ENCODE measurements around the gene CSN1S1.
"Not testable (repeated sequence)": the region's sequence is repeated elsewhere in the genome, so short reads cannot be mapped to it uniquely, and the experiment has no call there.

The CSN1S1 gene, protein sequence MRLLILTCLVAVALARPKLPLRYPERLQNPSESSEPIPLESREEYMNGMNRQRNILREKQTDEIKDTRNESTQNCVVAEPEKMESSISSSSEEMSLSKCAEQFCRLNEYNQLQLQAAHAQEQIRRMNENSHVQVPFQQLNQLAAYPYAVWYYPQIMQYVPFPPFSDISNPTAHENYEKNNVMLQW

DNA sequence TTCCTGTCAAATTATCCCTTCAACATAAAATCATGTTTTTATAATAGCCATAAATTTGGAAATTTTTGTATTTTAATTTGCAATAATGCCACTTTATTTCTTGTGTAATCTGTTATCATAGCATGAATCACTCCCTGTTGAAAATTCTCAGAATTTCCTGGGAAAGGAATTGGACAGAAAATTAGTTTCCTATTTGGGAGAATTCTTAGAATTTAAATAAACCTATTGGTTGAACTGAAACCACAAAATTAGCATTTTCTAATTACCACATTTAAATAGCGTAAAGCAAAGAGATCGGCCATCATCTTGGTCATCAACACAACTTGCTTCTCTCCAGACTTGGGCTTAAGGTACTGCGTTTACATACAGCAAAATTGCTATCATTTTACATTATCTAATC is at the start of gene CSN1S1:
Gene CSN1S1 (plus strand): TSS at position 301 of the 400 bp plus-strand sequence. CDS start 1,488 bp downstream, outside the sequence.
- DNase-seq (ENCODE audit: low spot score) = no peak

DNA sequence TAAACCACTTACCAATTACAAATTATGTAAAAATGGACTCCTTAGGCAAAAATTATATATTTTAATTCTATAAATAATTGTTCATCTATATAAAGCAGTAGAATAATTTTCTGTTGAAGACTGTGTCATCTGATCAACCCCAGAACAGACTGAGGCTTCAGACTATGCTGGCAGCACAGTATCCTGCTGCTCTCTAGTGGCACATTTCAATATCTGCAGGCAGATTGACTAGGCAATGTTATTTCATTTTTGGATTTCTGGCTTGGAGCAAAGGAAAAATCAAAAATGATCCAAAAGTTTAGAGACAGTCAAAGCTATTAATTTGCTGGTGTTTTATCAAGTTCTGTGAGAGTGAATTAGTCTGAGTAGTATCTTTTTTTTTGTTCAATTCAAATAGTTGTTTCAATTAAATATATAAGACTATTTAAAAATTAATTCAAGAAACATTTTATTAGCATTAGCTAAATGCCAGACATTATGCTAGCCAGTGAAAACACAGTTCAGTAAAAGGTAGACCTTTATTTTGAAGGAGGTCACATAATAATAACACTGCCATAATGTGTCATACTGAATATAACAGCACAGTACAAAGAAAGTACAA is 49.6 kb upstream of the CSN1S1 start:
- peak; percentile 56 for DNase-seq (ENCODE audit: low spot score)

DNA sequence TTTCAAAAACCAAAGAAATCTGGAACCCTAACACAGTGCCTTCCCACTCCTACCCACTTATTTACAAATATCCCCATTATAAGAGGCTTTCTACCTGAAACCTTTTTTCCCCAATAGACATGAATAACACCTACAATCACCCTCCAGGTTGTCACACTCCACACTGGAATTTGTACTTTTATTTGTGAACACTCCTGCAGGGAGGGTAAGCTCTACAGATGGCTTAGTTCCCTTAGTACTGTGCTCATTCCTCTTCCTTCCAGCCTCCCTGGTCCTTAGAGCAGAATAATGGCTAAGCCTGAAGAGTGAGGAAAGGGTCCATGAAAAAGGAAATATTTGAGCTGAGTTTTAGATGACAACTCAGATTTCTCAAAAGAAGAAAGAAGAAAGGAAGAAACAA is 48.7 kb upstream of the CSN1S1 start:
- DNase-seq (ENCODE audit: low spot score) = no peak

DNA sequence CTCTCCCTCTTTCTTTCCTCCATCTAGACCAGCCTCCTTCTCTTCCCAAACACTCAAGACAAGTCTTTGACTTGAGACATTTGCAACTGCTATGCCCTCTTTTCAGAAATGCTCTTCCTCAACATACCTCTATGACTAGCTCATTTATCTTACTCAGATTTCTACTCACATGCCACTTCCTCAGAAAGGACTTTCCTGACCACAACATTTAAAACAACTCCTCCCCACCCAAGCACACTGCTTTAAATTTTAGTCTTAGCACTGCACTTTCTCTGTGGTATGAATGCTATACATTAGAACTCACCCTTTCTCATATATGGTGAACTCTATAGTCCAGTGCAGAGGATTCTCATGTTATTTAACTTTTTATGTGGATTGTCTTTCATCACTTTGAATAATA is 42.5 kb upstream of the CSN1S1 start:
- no peak for DNase-seq (ENCODE audit: low spot score)

DNA sequence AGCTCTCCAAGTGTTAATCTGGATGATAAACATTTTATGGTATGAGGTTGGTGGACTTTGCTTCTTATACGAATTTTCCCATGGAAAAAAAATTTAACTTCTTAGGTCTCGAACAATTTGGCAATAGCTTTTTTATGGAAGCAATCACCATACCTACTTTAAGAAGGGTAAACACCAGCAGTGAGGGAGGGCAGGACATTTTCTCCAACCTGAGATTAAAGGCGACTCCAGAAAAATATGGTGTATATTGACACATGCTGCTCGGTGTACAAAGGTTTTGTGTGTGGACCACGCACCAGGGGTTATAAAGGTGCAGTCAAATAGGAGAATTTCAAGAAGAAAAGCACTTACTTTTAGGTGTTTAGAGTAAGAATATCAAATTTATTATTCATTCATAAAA is 36.7 kb upstream of the CSN1S1 start:
- no peak for DNase-seq (ENCODE audit: low spot score)

DNA sequence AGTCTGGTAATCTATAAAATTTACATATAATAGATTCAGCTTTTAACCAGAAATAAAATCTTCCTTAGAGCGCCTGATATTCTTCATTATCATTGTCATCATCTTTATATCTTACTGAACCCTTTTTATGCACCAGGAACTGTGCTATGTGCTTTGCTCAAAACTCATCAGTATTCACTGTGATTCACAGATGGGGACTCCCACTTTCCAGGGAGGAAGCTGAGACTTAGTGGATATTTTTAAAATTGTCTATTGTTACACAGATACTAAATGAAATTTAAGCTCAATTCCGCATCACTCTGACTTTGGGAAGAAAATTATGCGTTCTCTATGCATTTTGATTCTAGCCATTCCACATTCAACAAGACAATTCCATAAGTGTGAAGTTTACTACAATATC is 36.1 kb upstream of the CSN1S1 start:
- DNase-seq (ENCODE audit: low spot score) = no peak

DNA sequence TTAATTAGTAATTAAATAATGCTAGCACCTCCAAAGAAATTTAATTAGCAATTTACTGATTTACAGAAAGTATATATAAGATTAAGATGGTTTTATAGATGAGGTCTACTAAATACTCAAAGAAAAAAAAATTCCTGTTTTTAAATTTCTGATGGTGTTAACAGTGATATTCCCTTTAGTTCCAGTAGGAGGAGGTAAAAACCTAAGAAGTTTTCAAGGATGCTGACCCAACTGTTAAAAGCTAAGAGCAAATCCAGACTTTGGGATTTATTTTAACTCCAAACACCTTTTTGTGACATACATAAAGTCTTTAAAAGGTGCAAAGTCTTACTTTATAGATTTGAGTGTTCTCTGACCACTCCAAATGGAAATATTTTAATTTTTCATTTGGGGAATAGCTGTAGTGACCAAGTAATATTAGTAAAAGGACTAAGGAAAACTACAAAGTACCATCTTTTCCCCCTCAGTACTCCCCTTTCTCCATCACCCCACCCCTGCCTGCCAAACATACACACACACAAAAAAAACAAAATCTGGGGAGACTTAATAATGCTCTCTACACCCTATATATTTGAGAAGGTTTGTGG is 34.2 kb upstream of the CSN1S1 start:
- DNase-seq (ENCODE audit: low spot score) = peak; percentile 24

DNA sequence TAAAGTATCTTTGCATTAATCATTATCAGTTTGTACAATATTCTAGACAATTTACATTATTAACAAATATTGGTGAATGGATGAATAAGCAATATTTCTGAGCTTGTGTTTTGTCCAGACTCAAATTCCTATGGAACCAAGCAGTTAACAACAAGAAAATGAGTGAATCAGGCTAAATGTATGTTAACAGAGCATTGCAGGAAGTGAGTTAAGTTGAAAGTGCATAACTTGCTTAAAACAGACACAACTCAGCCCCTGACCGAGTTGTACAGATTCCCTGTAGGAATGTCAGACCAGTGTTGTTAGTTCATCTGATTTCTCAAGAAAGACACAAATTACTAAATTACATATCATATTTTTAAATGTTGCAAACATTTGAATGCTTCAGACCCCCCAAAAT is 23.7 kb upstream of the CSN1S1 start:
- no peak for DNase-seq (ENCODE audit: low spot score)

DNA sequence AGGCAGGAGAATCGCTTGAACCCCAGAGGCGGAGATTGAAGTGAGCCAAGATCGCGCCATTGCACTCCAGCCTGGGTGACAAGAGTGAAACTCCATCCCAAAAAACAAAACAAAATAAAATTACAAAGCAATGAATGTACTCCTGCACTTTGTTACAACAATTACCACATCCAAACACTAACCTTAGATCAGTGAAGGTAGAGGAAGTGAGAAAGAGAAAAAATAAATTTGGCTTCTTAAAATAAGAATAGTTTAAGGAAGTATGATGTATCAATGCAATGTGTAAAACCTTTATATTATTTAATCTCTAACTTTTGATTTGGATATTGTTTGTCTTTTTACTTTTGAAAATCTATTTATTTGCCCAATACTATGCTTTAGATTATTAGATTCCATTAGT is 21.7 kb upstream of the CSN1S1 start:
- no peak for DNase-seq (ENCODE audit: low spot score)

DNA sequence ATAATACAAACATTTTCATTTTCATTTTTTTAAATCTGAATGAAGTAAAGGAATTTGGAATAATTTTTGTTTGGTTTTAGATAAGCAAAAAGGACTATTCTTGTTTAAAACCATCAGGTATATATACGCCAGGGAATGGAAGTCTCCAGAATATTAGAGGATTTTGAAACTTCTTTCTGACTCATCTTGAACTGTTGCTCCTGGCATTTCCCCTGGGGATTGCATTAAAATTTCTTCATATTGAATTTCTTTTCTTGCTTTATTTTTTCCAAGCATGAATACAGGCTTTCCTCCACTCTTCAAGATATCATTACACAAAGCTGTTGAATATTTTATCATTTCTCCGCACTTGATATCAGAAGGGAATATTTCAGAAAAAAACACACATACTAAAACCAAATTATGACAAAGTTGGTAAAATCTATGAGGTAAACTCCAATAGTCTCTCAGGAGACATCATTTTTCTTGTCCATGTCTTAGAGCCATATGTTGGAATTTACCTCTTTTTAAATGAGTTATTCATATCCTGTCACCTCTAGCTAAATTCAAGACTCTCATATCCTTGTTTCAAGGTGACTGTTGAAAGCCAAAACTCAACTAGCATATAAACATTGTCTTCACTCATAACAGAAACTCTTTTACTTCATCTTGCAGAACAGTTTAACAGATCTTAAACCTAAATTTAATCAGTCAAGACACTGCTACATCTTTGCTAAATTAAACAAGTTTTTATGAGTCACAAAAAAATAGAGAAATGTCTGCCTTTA is 20.7 kb upstream of the CSN1S1 start:
- peak; percentile 10 for DNase-seq (ENCODE audit: low spot score)

DNA sequence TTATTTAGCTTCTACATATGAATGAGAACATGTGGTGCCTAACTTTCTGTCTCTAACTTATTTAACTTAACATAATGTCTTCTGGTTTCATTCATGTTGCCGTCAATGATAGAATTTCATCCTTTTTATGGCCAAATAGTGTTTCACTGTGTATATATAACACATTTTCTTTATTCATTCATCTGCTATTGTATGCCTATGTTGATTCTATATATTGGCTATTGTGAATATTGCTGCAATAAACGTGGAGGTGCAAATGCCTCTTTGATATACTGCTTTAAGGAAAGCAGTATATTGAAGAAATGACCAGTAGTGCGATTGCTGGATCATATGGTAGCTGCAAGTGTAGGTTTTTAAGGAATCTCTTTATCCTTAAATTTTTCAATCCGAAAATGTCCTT is 10.0 kb upstream of the CSN1S1 start:
- no peak for DNase-seq (ENCODE audit: low spot score)

DNA sequence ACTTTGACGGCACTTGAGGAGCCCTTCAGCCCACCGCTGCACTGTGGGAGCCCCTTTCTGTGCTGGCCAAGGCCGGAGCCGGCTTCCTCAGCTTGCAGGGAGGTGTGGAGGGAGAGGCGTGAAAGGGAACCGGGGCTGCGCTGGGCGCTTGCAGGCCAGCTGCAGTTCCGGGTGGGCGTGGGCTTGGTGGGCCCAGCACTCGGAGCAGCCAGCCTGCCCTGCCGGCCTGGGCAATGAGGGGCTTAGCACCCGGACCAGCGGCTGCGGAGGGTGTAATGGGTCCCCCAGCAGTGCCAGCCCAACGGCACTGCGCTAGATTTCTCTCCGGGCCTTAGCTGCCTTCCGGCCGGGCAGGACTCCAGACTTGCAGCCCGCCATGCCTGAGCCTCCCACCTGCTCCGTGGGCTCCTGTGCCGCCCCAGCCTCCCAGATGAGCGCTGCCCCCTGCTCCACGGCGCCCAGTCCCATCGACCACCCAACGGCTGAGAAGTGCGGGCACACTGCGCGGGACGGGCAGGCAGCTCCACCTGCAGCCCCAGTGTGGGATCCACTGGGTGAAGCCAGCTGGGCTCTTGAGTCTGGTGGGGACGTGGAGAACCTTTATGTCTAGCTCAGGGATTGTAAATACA is 7.0 kb upstream of the CSN1S1 start:
- not testable (repeated sequence) for DNase-seq (ENCODE audit: low spot score)

DNA sequence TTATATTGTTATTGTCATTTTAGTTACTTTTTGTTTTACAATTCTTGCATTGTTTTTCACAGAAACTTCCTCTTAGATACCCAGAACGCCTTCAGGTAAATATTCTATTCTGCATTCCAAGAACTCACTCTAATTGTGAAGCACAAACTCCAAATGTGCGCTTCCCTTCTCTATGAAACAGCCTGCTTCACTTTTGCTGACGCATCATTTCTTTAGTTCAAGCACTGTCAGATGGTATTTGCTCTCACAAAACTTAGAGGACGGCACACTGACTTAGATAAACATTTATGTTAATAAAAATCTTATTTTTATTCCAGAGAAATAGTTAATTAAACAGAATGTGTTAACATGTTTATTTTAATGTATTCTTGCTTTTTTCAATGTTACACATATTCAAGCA is 3.3 kb downstream of the CSN1S1 start:
- no peak for DNase-seq (ENCODE audit: low spot score)

DNA sequence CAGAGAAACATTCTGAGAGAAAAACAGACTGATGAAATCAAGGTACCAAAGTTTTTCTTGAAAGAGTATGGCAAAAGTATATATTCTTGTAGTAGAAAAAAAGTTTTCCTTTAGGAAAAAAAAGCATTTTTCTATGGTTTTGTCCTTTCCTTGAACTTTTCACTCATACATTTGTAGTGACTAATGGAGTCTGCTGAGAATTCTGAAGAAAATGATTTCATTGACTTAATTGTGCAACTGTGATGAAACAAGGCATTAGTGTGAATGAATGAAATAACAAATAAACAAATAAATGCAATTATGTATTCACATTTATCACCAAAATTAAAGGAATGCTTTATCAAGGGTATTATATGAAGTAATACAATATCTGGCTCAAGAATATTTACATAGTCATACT is 5.7 kb downstream of the CSN1S1 start:
- peak; percentile 14 for DNase-seq (ENCODE audit: low spot score)

DNA sequence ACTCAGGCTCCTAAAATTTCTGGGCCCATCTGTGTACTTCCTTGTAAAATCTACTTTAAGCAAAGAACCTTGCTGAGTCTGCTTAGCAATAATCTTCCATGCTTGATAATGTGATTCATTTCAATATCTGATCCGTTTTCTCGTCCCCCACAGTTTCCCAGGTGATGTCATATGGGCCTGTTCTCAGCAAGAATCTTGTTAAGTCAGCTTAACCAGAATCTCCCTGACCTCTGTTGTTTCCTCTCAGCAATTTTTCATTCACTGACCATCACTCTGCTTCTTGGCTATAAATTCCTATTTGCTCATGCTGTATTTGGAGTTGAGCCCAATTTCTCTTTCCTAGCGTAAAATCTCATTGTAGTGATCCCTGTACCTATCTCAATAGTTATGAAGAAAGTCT is 20.7 kb downstream of the CSN1S1 start:
- DNase-seq (ENCODE audit: low spot score) = no peak

DNA sequence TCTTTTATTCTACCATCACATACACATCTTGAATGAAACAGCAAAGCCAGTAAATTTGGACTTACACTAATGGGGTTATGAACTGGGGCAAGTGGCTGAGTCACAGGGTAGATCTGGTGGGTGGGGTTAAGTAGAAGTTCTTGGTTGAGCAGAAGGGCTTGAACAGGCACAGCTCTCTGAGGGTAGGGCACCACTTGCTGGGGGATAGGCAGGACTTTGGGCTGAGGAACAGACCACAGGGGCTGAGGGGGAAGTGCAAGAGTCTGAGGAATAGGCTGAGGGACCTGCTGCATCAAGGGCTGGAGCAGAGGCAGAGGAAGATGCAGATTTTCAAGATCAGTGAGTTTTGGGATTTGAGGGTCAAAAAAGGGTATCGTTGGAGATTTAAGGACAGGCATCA is 26.3 kb downstream of the CSN1S1 start:
- no peak for DNase-seq (ENCODE audit: low spot score)

DNA sequence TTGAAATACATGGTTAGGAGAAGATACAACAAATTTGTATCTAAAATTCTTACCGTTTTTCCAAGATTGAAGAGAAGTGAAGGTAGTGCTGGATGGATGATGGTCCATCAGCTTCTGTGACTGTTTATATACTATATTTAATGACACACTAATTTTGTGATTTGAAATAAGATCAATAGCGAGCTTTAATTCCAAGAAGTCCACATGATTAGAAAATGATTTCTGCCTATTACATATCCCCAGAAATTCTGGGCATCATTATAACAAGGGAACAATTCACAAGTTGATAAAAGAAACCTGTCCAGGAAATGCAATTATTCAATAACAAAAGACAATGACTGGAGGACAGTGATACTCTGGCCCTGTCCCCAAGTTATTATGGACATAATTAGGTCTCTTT is 34.8 kb downstream of the CSN1S1 start, which contains the start of gene CSN2:
Gene CSN2 (minus strand): TSS at position 101 of the 400 bp plus-strand sequence. CDS start 4,733 bp downstream, outside the sequence.
- no peak for DNase-seq (ENCODE audit: low spot score)

DNA sequence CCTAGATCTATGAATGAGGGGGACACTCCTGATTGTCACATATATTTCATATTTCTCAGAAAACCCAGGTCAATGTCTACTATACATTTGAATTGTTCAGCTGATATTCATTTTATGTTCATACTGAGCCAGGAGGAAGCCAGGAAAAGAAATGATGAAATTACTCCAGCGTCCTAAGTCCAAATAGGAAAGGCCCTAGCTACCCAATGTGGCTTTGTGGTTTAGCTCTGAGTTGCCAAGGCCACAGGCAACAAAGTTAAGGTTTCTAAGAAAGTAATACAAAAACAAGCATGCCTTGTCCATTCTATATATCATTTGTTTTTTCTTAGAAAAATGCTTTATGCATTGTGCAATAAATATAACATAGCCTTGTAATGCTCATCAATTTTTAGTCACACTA is 39.2 kb downstream of the CSN1S1 start:
- no peak for DNase-seq (ENCODE audit: low spot score)

DNA sequence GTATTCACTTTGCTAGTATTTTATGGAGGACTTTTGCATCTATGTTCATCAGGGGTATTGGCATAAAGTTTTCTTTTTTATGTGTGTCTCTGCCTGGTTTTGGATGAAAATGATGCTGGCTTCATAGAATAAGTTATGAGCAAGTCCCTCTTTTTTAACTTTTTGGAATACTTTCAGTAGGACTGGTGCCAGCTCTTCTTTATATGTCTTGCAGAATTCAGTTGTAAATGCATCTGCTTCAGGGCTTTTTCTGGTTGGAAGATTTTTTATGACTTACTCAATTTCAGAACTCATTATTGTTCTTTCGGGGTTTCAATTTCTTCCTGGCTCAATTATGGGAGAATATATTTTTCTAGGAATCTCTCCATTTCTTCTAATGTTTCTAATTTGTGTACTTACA is 43.8 kb downstream of the CSN1S1 start:
- DNase-seq (ENCODE audit: low spot score) = no peak

DNA sequence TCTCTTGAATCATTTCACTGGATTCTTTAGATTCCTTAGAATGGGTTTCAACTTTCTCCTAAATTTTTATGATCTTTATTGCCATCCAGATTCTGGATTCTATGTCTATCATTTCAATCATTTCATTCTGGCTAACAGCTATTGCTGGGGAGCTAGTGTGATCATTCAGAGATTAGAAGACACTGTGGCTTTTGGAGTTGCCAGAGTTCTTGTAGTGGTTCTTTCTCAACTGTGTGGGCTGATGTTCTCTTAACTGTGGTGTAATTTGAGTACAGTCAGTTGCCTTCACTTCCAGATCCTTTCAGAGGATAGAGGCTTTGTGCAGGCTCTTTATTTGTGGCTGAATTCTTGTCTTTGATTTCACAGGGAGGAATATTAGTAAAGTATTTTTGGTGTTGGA is 46.7 kb downstream of the CSN1S1 start:
- DNase-seq (ENCODE audit: low spot score) = no peak

DNA sequence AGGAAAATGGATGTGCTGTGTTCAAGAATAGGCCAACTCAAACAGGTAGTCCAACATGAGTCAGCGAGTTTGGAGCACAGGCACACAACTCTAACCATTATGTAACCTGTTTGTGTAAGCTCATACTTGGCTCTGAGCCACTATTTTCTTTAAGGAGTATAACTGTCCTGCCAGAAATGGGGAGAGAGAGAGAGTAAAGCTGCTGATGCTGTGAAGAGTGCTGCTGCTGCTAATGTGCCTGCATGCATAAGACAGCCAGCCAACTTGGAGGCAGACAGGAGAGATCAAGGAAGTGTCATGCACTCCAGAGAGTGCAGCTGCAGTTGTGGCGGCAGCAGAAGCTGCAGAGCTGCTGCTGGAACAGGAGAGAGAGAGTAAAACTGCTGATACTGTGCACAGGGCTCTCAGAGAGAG is 53.2 kb downstream of the CSN1S1 start:
- no peak for DNase-seq (ENCODE audit: low spot score)

DNA sequence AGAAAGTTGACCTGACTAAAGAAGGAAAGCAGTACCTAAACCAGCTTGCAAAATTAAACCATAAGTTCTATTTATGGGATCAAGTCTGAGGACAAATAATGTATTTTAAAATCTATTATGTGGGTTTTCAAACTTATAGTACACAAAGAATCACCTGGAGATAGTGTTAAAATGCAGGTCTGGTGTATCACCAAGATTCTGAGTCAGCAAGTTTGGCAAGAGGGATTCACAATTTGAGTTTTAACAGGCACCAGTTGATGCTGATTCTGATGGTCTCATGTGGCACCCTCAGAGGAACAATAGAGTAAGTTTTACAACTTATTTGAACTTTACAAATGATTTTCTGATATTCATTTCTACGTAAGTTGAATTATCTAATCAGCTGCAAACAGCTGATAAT is 55.8 kb downstream of the CSN1S1 start:
- DNase-seq (ENCODE audit: low spot score) = no peak

DNA sequence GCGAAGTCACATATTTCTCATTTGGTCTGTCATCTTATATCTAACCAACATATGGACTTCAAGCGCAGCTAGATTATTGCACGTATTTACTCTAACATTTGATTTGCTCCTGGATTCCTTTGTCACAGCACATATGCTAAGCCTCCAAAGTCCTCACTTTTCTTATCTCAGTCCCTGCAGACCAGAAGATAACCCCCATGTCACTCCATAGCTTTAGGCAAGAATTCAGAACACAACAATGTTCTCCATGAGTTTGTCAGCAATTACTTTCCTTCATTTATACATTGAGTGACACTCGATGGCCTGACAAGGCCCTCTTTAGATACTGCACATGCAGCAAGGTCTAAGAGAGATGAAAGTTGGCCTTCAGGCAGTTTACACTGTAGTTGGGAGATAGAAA is 60.1 kb downstream of the CSN1S1 start:
- DNase-seq (ENCODE audit: low spot score) = no peak
